OCI-LY3 (cell line): Measurements from ENCODE around the gene RAPGEF5.

Experiments used
- H2AFZ ChIP-seq: fragments of 200-600, 300-600 bp; shearing (Covaris generic); 2 replicates; pipeline ENCODE4 v1.6.0; 2014; ENCODE audit warnings: antibody characterized with exemption, low read depth, low read length
- H3K27ac ChIP-seq: fragments of 200-600, 300-600 bp; sonication (generic); 2 replicates; pipeline ENCODE4 v1.5.1; 2014; ENCODE audit warnings: mild to moderate bottlenecking, low read length, moderate library complexity, mixed read lengths
- H3K27me3 ChIP-seq: fragments of 200-600, 300-600 bp; sonication (generic); 2 replicates; pipeline ENCODE4 v1.6.1; 2014; ENCODE audit warnings: low read depth, low read length, mixed read lengths
- H3K36me3 ChIP-seq: fragments of 200-600, 300-600 bp; sonication (generic); replicated peaks from 2 replicates; pipeline ENCODE3; 2014; ENCODE audit warnings: low read depth, low read length, mixed read lengths
- H3K4me1 ChIP-seq: fragments of 300-600, 200-600 bp; sonication (generic); 2 replicates; pipeline ENCODE4 v1.6.1; 2014; ENCODE audit warnings: low read length, mixed read lengths
- H3K4me2 ChIP-seq: fragments of 200-600, 300-600 bp; sonication (generic); 2 replicates; pipeline ENCODE4 v1.6.1; 2014; ENCODE audit warnings: low read length, mixed read lengths
- H3K4me3 ChIP-seq: fragments of 300-600, 200-600 bp; sonication (generic); 2 replicates; pipeline ENCODE4 v1.5.1; 2014; ENCODE audit warnings: antibody characterized with exemption, mild to moderate bottlenecking, low read length, moderate library complexity
- H3K79me2 ChIP-seq: fragments of 300-600, 200-600 bp; shearing (Covaris generic); 2 replicates; pipeline ENCODE4 v1.6.1; 2014; ENCODE audit warnings: mild to moderate bottlenecking, low read length, mixed read lengths
- H3K9ac ChIP-seq: fragments of 300-600, 200-600 bp; shearing (Covaris generic); 2 replicates; pipeline ENCODE4 v1.6.0; 2014; ENCODE audit warnings: mild to moderate bottlenecking, low read length, moderate library complexity
- H3K9me3 ChIP-seq: fragments of 200-600, 300-600 bp; shearing (Covaris generic); 2 replicates; pipeline ENCODE4 v1.6.1; 2014; ENCODE audit warnings: low read length, mixed read lengths; ENCODE audit not compliant: insufficient read depth
- H4K20me1 ChIP-seq: fragments of 200-600, 300-600 bp; sonication (generic); 2 replicates; pipeline ENCODE4 v1.6.1; 2016; ENCODE audit warnings: low read length, mixed read lengths; ENCODE audit not compliant: insufficient read depth
- CTCF ChIP-seq: fragments of 200-600, 300-600 bp; sonication (generic); IDR thresholded peaks from 2 replicates; pipeline ENCODE4 v1.5.1; 2014; ENCODE audit warnings: antibody characterized with exemption, low read length, low read depth
- EZH2phosphoT487 ChIP-seq: fragments of 200-600 bp; shearing (Covaris generic); IDR thresholded peaks from 2 replicates; pipeline ENCODE4 v1.6.1; 2018; ENCODE audit warnings: antibody characterized with exemption, mixed run types, low read depth

RAPGEF5 gene

GRCh38 chr7:22343071-22343470 lies 13.9 kb downstream of the RAPGEF5 start:
- Histone ChIP-seq H3K4me3 (no peak overlapping the region), H3K27ac (no peak overlapping the region), H3K4me2 (no peak overlapping the region), H3K79me2 (no peaks in the 10 kb centered on the region), H3K4me1 (no peaks in the 10 kb centered on the region; the same call in 1 of the 2 replicates), H3K27me3 (no peaks in the 10 kb centered on the region), H2AFZ (no peak overlapping the region), H3K9me3 (no peaks in the 10 kb centered on the region), H4K20me1 (no peaks in the 10 kb centered on the region), H3K36me3 (no peaks in the 10 kb centered on the region), H3K9ac (no peak overlapping the region)
- TF ChIP-seq EZH2phosphoT487 (no peak), CTCF (no peak)

GRCh38 chr7:22339725-22340390 lies 17.1 kb downstream of the RAPGEF5 start:
- Histone ChIP-seq H3K27me3 (no peaks in the 10 kb centered on the region), H4K20me1 (no peaks in the 10 kb centered on the region), H3K27ac (no peak overlapping the region), H3K9ac (no peak overlapping the region), H3K4me1 (no peaks in the 10 kb centered on the region; the same call in 1 of the 2 replicates), H2AFZ (no peak overlapping the region), H3K4me3 (no peak overlapping the region), H3K4me2 (no peak overlapping the region), H3K79me2 (no peaks in the 10 kb centered on the region), H3K36me3 (no peaks in the 10 kb centered on the region), H3K9me3 (no peaks in the 10 kb centered on the region)
- TF ChIP-seq CTCF (no peak), EZH2phosphoT487 (no peak)

GRCh38 chr7:22338877-22339276 lies 18.1 kb downstream of the RAPGEF5 start:
- Histone ChIP-seq H3K4me2 (no peak overlapping the region), H3K9ac (no peak overlapping the region), H2AFZ (no peak overlapping the region), H3K79me2 (no peaks in the 10 kb centered on the region), H3K4me1 (no peaks in the 10 kb centered on the region; the same call in 1 of the 2 replicates), H3K27ac (no peak overlapping the region), H3K27me3 (no peaks in the 10 kb centered on the region), H3K36me3 (no peaks in the 10 kb centered on the region), H3K4me3 (no peak overlapping the region), H4K20me1 (no peaks in the 10 kb centered on the region), H3K9me3 (no peaks in the 10 kb centered on the region)
- TF ChIP-seq CTCF (no peak), EZH2phosphoT487 (no peak)

DNA sequence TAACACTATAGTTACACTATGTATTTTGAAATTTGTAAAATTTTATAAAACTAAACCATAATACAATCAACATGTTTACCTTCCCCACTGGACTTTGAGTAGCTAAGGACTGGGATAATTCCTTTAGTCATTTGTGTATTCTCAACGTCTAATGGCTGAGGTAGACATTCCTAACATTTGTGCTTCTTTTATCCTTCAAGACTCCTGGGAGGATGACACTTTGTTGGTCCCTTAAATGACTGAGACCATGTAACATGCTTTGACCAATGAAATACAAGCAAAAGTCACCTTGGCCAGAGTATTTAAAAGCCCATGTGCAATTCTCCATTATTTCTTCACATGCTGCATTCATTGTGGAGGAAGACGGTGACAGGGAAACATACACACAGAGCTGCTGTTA lies 18.5 kb downstream of the RAPGEF5 start:
- Histone ChIP-seq H3K27me3 (no peaks in the 10 kb centered on the region), H3K4me1 (no peaks in the 10 kb centered on the region; the same call in 1 of the 2 replicates), H3K36me3 (no peaks in the 10 kb centered on the region), H2AFZ (no peak overlapping the region), H3K79me2 (no peaks in the 10 kb centered on the region), H3K4me2 (no peak overlapping the region), H4K20me1 (no peaks in the 10 kb centered on the region), H3K4me3 (no peak overlapping the region), H3K9ac (no peak overlapping the region), H3K9me3 (no peaks in the 10 kb centered on the region), H3K27ac (no peak overlapping the region)
- TF ChIP-seq EZH2phosphoT487 (no peak), CTCF (no peak)
